GM12873 (cell line): Measurements from ENCODE around the gene NARS2.

Experiments
- TF ChIP-seq, protein P1 (sequence below): IDR thresholded peaks from 2 replicates; pipeline ENCODE4 v1.5.1; 2012; ENCODE audit warnings: low read depth, mild to moderate bottlenecking, moderate library complexity, low read length, control low read depth; ENCODE audit not compliant: insufficient read depth; ENCODE audit errors: missing control alignments

NARS2 gene

DNA sequence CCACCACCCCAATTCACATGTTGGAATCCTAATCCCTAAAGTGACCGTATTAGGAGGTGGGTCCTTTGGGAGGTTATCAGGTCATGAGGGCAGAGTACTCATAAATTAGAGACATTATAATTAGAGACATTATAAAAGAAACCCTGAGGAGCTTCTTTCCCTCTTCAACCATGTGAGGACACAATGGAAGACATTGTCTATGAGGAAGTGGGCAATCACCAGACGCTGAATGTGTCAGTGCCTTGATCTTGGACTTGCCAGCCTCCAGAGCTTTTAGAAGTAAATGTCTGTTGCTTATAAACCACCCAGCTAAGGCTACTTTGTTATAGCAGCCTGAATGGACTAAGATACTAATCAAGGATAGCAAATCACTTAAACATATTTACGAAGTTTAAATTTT, 171.8 kb downstream of the NARS2 start:
- TF ChIP-seq, protein P1, sequence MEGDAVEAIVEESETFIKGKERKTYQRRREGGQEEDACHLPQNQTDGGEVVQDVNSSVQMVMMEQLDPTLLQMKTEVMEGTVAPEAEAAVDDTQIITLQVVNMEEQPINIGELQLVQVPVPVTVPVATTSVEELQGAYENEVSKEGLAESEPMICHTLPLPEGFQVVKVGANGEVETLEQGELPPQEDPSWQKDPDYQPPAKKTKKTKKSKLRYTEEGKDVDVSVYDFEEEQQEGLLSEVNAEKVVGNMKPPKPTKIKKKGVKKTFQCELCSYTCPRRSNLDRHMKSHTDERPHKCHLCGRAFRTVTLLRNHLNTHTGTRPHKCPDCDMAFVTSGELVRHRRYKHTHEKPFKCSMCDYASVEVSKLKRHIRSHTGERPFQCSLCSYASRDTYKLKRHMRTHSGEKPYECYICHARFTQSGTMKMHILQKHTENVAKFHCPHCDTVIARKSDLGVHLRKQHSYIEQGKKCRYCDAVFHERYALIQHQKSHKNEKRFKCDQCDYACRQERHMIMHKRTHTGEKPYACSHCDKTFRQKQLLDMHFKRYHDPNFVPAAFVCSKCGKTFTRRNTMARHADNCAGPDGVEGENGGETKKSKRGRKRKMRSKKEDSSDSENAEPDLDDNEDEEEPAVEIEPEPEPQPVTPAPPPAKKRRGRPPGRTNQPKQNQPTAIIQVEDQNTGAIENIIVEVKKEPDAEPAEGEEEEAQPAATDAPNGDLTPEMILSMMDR, result no peak

DNA sequence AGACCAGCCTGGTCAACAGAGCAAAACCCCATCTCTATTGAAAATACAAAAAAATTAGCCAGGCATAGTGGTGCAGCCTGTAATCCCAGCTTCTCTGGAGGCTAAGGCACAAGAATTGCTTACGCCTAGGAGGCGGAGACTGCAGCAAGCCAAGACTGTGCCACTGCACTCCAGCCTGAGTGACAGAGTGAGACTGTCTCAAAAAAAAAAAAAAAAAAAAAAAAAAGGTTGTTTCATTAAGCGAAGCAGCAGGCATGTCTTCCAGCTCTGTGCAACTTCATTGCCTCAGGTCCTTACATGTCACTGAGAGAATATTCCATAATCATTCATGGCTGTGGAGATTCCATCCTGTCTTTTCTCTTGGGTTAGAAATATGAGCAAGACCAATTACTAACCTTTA, 174.0 kb downstream of the NARS2 start:
- TF ChIP-seq, protein P1, result no peak

DNA sequence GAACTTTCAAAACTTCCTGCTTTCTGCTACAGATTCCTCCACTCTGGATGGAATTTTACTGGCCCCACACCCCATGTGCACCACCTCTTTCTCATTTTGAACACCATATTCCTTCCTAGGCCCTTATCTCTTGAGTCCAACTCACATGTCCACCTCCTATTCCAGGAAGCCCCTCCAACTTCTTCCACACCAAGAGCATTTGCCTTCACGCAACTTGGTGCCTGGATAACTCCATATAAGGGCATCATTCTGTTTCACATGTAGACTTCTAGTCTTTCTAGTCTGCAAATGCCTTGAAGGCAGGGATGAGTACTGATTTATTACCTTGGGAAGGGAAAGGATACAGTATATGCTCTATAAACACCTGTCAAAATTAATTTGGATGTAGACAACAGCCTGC, 174.5 kb downstream of the NARS2 start:
- TF ChIP-seq, protein P1, result no peak

DNA sequence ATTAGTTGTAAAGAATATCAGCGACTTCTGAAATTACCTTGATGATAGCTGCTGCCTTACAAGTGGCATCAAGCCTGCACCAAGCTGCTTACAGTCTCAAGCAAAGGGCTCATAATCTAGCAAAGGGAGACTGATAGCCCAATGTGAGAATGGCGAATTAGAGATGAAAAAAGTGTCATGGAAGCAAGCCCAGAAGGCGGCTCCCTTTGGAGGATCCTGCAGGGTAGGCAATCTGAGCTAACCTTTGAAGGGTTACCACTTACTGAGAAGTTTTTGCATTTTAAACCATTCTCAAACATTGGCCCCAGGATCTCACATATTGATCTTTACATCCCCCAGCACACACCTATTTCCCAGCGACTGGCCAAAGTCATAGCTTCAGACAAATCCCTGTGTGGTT, 175.5 kb downstream of the NARS2 start:
- TF ChIP-seq, protein P1, result no peak

DNA sequence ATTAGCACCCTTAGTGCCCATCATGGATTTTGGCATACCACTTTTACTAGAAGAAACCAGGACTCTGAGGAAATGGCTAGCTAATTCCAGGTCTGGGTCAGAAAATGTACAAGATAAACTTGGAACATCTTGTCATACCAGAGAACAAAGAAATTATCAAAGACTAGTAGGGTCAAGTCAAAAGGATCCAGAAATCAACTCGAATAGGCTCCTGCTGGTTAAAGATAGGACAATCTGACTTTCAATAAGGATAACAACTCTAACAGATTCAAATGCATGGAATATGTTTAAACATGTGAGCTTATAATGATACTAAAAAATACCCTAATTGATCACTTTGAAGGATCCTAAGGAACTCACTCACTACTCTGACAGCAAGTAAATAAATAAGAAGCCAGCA, 175.9 kb downstream of the NARS2 start:
- TF ChIP-seq, protein P1, result no peak

DNA sequence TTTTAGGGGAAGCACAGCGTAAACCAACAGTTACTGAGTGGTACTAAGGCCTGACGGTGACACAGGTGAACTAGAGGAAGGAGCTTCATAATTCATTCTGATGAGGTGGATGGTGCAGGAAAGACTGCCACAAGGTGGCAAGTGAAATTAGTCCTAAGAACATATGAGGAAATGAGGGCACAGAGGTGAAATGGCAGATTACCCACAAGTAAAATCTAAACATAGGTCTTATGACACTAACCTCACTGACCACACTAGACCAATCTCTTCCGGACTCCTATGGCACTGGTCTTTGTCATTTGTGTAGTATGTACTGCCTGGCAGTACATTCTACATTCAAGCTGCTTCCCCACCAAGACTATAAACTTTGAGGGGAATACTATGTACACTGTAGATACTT, 177.3 kb downstream of the NARS2 start:
- TF ChIP-seq, protein P1, result no peak

DNA sequence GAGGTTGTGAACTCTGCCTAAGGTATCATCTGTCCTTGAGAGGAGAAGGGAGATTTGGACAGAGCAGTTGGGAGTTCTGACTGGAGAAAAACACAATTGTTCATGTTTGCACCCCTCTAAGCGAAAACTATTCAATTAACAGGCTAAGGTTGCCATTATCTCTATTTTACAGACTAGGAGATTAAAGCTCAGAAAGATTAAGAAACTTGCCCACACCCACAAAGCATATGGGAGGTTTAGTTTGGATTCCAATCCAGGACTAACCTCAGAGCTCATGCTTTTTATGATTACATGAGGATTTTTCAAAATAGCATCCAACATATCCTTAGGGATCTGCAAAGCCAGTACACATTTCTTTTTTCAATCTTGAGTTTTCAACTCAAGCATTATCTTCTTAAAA, 179.1 kb downstream of the NARS2 start:
- TF ChIP-seq, protein P1, result no peak
